GM12892 (cell line): ENCODE results near the gene CCDC102A.

Source experiments
- POLR2A ChIP-seq: IDR thresholded peaks from 2 replicates; pipeline ENCODE4 v1.6.1; 2011; ENCODE audit warnings: low read depth, low read length, control low read depth
- POLR2AphosphoS5 ChIP-seq: IDR thresholded peaks from 2 replicates; pipeline ENCODE4 v1.6.1; 2011; ENCODE audit warnings: low read depth, low read length, control low read depth

DNA sequence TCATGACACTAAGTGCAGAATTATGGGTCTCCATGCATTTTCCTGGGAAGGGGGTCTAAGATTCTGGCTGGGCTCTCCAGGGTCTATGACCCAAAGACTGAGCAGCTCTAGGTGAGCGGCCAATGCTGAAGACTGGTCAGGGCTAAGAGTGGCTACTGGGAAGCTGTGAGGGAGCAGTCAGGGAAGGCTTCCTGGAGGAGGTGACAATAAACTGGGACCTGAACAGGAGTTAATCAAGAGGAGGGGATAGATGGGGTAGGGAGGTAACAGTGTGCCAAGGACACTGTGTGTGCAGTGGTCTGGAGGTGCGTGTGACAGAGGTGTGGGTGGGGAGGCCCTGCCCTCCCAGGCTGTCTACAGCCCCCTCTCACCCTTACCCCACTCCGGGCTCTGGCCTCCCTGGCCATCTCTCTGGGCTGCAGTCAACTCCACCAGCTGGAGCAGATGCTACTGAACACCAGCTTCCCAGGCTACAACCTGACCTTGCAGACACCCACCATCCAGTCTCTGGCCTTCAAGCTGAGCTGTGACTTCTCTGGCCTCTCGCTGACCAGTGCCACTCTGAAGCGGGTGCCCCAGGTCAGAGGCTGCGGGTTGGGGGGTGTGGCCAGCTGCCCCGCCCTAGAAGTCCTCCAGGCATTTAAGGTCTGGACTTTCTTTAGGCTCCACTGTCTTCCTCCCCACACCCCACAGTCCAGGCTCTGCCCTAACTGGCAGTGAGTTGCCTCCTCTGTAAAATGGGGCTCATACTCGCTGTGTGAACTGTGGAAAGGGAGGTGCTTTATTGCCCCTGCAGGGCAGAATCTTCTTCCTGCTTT is 26.5 kb upstream of the CCDC102A start:
- TF ChIP-seq POLR2A (no peak), POLR2AphosphoS5 (no peak)
